GM12878 (cell line): ENCODE data around the gene FLII. TPM values are rescaled to one million over a fixed set of nuclear protein-coding genes. Genes with fewer than 3 reads are reported as not detected.

ENCODE experiments used
- KDM1A ChIP-seq: fragments of 200-600 bp; sonication (generic); IDR thresholded peaks from 2 replicates; pipeline ENCODE4 v1.6.1; 2016; ENCODE audit warnings: borderline replicate concordance
- MXI1 ChIP-seq: fragments of 150-350 bp; IDR thresholded peaks from 2 replicates; pipeline ENCODE4 v1.6.1; 2011; ENCODE audit warnings: low read depth, mild to moderate bottlenecking, inconsistent platforms, low read length, improper control_type of control experiment
- polyA plus RNA-seq, 11 experiments: library from polyadenylated mRNA; depleted of rRNA in 4 of 11; unstranded in 6 of 11; stranded (reverse) in 5 of 11; fragments of >200 nt; fragmentation: Nextera tagmentation in 4 of 11; fragmentation: Illumina TruSeq in 1 of 11; extraction: Ambion mirVana in 4 of 11; extraction: Trizol in 1 of 11; gene quantifications; 1 replicate in 1 of 11; 2 replicates in 10 of 11; pipeline versions ENCODE4 v1.2.1 to v1.2.3, GENCODE V29; 2011 to 2016; ENCODE audit warnings: inconsistent platforms in 2 of 11, missing spikeins in 2 of 11, low read depth in 1 of 11
- total RNA-seq, 4 experiments: library from RNA; depleted of rRNA in 3 of 4; stranded (reverse); fragments of >200 nt in 3 of 4; fragmentation: Illumina TruSeq in 1 of 4; extraction: Trizol in 1 of 4; gene quantifications; 2 replicates each; pipeline versions ENCODE4 v1.2.1 to v1.2.3, GENCODE V29; 2013 to 2021
- TF ChIP-seq, protein P1 (sequence below): fragments of 450-650 bp; IDR thresholded peaks from 2 replicates; pipeline ENCODE4 v1.6.1; 2017; ENCODE audit warnings: antibody characterized with exemption, mild to moderate bottlenecking, moderate library complexity
- TF ChIP-seq, protein P2 (sequence below): fragments of 450-650 bp; IDR thresholded peaks from 2 replicates; pipeline ENCODE4 v1.6.1; 2017; ENCODE audit warnings: mild to moderate bottlenecking, moderate library complexity
- TF ChIP-seq, protein P3 (sequence below): IDR thresholded peaks from 2 replicates; pipeline ENCODE4 v1.6.1; 2011; ENCODE audit warnings: mild to moderate bottlenecking, low read depth, low read length, moderate library complexity; ENCODE audit not compliant: insufficient replicate concordance

The FLII gene
- total and polyA plus RNA-seq, 10 of the 15 experiments (the other 5 are each of a cell fraction or from before 2014, with no cell fraction given) = 22.2 to 200 (median 121) TPM

DNA sequence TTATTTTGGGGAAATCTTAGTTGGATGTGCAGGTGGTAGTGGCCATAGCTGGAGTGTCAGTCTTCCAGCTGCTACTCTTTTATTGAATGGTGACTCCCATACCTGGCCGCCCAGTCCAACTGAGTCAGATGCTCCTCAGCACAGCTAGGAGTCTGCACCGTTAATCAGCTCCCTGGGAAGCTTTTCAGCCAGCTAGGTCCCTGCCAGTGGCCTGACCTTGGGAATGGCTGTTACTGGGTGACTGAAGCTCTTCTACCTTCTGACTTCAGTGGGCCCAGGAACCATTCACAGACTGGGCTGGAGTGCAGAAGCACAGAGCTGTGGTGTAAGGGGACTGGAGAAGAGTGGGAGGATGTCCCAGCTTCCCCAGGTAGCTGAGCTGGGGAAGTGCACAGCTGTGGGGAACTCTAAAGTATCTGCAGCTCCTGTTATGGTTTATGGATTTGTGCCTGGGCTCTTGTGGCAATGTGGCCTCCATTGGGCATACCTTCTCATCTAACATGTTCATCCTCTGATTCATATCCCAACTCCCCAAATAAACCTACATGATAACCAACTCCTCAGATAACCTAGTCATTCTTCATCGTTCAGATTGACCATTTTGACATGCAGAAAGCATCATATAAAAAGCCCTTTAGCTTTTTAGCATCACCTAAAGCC is 60.9 kb downstream of the FLII start (continued):
- TF ChIP-seq, protein P1, sequence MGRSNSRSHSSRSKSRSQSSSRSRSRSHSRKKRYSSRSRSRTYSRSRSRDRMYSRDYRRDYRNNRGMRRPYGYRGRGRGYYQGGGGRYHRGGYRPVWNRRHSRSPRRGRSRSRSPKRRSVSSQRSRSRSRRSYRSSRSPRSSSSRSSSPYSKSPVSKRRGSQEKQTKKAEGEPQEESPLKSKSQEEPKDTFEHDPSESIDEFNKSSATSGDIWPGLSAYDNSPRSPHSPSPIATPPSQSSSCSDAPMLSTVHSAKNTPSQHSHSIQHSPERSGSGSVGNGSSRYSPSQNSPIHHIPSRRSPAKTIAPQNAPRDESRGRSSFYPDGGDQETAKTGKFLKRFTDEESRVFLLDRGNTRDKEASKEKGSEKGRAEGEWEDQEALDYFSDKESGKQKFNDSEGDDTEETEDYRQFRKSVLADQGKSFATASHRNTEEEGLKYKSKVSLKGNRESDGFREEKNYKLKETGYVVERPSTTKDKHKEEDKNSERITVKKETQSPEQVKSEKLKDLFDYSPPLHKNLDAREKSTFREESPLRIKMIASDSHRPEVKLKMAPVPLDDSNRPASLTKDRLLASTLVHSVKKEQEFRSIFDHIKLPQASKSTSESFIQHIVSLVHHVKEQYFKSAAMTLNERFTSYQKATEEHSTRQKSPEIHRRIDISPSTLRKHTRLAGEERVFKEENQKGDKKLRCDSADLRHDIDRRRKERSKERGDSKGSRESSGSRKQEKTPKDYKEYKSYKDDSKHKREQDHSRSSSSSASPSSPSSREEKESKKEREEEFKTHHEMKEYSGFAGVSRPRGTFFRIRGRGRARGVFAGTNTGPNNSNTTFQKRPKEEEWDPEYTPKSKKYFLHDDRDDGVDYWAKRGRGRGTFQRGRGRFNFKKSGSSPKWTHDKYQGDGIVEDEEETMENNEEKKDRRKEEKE = no peak
- TF ChIP-seq, protein P2, sequence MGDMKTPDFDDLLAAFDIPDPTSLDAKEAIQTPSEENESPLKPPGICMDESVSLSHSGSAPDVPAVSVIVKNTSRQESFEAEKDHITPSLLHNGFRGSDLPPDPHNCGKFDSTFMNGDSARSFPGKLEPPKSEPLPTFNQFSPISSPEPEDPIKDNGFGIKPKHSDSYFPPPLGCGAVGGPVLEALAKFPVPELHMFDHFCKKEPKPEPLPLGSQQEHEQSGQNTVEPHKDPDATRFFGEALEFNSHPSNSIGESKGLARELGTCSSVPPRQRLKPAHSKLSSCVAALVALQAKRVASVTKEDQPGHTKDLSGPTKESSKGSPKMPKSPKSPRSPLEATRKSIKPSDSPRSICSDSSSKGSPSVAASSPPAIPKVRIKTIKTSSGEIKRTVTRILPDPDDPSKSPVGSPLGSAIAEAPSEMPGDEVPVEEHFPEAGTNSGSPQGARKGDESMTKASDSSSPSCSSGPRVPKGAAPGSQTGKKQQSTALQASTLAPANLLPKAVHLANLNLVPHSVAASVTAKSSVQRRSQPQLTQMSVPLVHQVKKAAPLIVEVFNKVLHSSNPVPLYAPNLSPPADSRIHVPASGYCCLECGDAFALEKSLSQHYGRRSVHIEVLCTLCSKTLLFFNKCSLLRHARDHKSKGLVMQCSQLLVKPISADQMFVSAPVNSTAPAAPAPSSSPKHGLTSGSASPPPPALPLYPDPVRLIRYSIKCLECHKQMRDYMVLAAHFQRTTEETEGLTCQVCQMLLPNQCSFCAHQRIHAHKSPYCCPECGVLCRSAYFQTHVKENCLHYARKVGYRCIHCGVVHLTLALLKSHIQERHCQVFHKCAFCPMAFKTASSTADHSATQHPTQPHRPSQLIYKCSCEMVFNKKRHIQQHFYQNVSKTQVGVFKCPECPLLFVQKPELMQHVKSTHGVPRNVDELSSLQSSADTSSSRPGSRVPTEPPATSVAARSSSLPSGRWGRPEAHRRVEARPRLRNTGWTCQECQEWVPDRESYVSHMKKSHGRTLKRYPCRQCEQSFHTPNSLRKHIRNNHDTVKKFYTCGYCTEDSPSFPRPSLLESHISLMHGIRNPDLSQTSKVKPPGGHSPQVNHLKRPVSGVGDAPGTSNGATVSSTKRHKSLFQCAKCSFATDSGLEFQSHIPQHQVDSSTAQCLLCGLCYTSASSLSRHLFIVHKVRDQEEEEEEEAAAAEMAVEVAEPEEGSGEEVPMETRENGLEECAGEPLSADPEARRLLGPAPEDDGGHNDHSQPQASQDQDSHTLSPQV = no peak
- TF ChIP-seq MXI1 = no peak
- TF ChIP-seq KDM1A = no peak
- TF ChIP-seq, protein P3, sequence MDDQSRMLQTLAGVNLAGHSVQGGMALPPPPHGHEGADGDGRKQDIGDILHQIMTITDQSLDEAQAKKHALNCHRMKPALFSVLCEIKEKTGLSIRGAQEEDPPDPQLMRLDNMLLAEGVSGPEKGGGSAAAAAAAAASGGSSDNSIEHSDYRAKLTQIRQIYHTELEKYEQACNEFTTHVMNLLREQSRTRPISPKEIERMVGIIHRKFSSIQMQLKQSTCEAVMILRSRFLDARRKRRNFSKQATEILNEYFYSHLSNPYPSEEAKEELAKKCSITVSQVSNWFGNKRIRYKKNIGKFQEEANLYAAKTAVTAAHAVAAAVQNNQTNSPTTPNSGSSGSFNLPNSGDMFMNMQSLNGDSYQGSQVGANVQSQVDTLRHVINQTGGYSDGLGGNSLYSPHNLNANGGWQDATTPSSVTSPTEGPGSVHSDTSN = no peak
